Nephron (organoid): ENCODE data around the gene UBASH3A.

ENCODE experiments used
- H3K27ac Mint-ChIP-seq, 3 experiments: 2 replicates each; pipeline ENCODE4 v1.8.0; 2020; ENCODE audit warnings: mixed read lengths in 3 of 3, mild to moderate bottlenecking in 2 of 3, moderate library complexity in 1 of 3
- H3K27me3 Mint-ChIP-seq: 2 replicates; pipeline ENCODE4 v1.8.0; 2021; ENCODE audit warnings: low read depth, mild to moderate bottlenecking, moderate library complexity, mixed read lengths
- H3K36me3 Mint-ChIP-seq: 2 replicates; pipeline ENCODE4 v1.8.0; 2020; ENCODE audit warnings: low read depth, mixed read lengths
- H3K4me1 Mint-ChIP-seq: 2 replicates; pipeline ENCODE4 v1.8.0; 2020; ENCODE audit warnings: mixed read lengths
- H3K4me3 Mint-ChIP-seq, 3 experiments: 2 replicates each; pipeline ENCODE4 v1.8.0; 2020; ENCODE audit warnings: mild to moderate bottlenecking in 3 of 3, mixed read lengths in 3 of 3, moderate library complexity in 2 of 3
- H3K9me3 Mint-ChIP-seq: 2 replicates; pipeline ENCODE4 v1.8.0; 2020; ENCODE audit warnings: mixed read lengths
- CTCF ChIP-seq, 3 experiments: fragments of 200-600 bp; sonication (generic); IDR thresholded peaks; one replicate each; pipeline ENCODE4 v1.5.0; 2021; ENCODE audit warnings: antibody characterized with exemption in 3 of 3; ENCODE audit not compliant: unreplicated experiment in 3 of 3

UBASH3A gene

GRCh38 chr21:42472521-42472920 is 68.8 kb downstream of the UBASH3A start:
- Mint-ChIP-seq H3K27me3 (peaks cover 11% of the 10 kb centered on the region), H3K36me3 (no peaks in the 10 kb centered on the region), H3K9me3 (no peaks in the 10 kb centered on the region), H3K4me3 (no peak overlapping the region), H3K4me1 (peaks cover 15% of the 10 kb centered on the region), H3K27ac (no peak overlapping the region)
- TF ChIP-seq CTCF (IDR thresholded peaks at IDR 0.05; ENCODE audit: unreplicated experiment in 3 of 3): no peak

- H3K27ac Mint-ChIP-seq: peak overlapping the region; percentile 15 to 80 (median 38)
- H3K4me3 Mint-ChIP-seq: no peak overlapping the region
- H3K36me3 Mint-ChIP-seq: no peaks in the 10 kb centered on the region
- H3K9me3 Mint-ChIP-seq: no peaks in the 10 kb centered on the region
- TF ChIP-seq CTCF (IDR thresholded peaks at IDR 0.05; ENCODE audit: unreplicated experiment in 3 of 3): no peak
- peaks cover 14% of the 10 kb centered on the region for H3K4me1 Mint-ChIP-seq
- H3K27me3 Mint-ChIP-seq: peaks cover 11% of the 10 kb centered on the region
These were observed 69.9 kb downstream of the UBASH3A start for GRCh38 chr21:42473498-42474042.

GRCh38 chr21:42474043-42474831 is 70.5 kb downstream of the UBASH3A start:
- Mint-ChIP-seq H3K9me3 (no peaks in the 10 kb centered on the region), H3K27me3 (peaks cover 7% of the 10 kb centered on the region), H3K27ac (peak overlapping the region; percentile 38 to 80 (median 68)), H3K4me1 (peaks cover 17% of the 10 kb centered on the region), H3K4me3 (peak overlapping the region in 2 of 3 experiments; percentile 3 to 44), H3K36me3 (no peaks in the 10 kb centered on the region)
- no peak for TF ChIP-seq CTCF (IDR thresholded peaks at IDR 0.05; ENCODE audit: unreplicated experiment in 3 of 3)

- Mint-ChIP-seq H3K27ac (peak overlapping the region; percentile 38 to 80 (median 68)), H3K4me1 (peaks cover 17% of the 10 kb centered on the region), H3K27me3 (peaks cover 10% of the 10 kb centered on the region), H3K4me3 (no peak overlapping the region), H3K9me3 (no peaks in the 10 kb centered on the region), H3K36me3 (no peaks in the 10 kb centered on the region)
- TF ChIP-seq CTCF (IDR thresholded peaks at IDR 0.05; ENCODE audit: unreplicated experiment in 3 of 3): no peak
These were observed 71.3 kb downstream of the UBASH3A start for GRCh38 chr21:42475036-42475435.

GRCh38 chr21:42475526-42476387 is 72.1 kb downstream of the UBASH3A start:
- Mint-ChIP-seq H3K9me3 (no peaks in the 10 kb centered on the region), H3K4me3 (no peak overlapping the region), H3K27me3 (peaks cover 14% of the 10 kb centered on the region), H3K27ac (peak overlapping the region in 1 of 3 experiments; percentile 80), H3K4me1 (peaks cover 17% of the 10 kb centered on the region), H3K36me3 (no peaks in the 10 kb centered on the region)
- no peak for TF ChIP-seq CTCF (IDR thresholded peaks at IDR 0.05; ENCODE audit: unreplicated experiment in 3 of 3)
